ENCODE data around the gene RABGGTA. TPM values are rescaled to one million over a fixed set of nuclear protein-coding genes. Genes with fewer than 3 reads are reported as not detected.

RABGGTA gene
- total RNA-seq, 1 experiment from 2014 or later = 25.6 TPM

DNA sequence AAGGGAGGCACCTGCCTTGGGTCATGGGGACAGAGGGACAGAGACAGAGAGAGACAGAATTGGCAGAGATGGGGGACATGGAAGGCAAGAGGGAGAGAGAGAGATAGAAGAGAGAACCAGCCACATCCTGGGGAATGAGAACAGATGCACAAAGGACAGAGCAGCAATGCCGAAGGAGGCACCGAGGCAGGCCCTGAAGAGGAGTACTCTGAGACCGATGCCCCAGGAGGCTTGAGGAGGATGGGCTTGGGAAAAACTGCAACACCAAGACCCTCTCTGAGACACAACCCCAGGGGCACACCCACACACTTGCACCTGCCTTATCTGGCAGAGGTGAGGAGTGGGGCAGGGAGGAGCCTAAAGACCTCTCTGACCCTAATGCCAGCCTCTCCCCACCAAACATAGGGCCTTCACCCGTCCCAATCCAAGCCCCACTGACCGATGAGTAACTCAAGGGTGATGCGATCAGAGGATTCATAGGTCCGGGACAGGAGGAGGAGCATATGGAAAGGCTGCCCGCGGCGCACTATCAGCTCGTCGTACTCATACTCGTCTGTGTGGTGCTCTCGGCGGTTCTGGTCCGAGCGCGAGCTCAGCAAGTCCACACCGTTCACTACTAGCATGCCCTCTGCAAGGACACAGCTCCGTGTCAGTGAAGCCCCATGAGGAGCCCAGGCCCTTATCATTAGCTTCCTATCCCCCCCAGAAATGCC, 10.0 kb downstream of the RABGGTA start:
- no peak overlapping the region for H4K91ac ChIP-seq (ENCODE audit: insufficient read length, low read depth, low read length)
- H3K36me3 Mint-ChIP-seq (ENCODE audit: insufficient read depth in 1 of 3, low read depth in 3 of 3) = peaks cover 0 to 7% (median 4%) of the 10 kb centered on the region in 3 experiments; a peak in 5 of 7 replicates
- H3K27me3 ChIP-seq (ENCODE audit: insufficient read depth, low read length) = no peaks in the 10 kb centered on the region
- H3K79me1 ChIP-seq (ENCODE audit: insufficient read depth, low read depth, low read length, poor library complexity, severe bottlenecking) = no peaks in the 10 kb centered on the region
- H3K9ac ChIP-seq (ENCODE audit: extremely low read depth, insufficient read length, low read length) = no peak overlapping the region
- DNase-seq = no peak
- no peak overlapping the region for H3K4me2 ChIP-seq (ENCODE audit: insufficient read depth, insufficient read length, low read length)
- no peaks in the 10 kb centered on the region for H3K79me2 ChIP-seq (ENCODE audit: insufficient read depth, low read length)
- no peak overlapping the region for H2BK15ac ChIP-seq (ENCODE audit: low read depth, low read length)
- no peak overlapping the region for H4K8ac ChIP-seq (replicated peaks; ENCODE audit: insufficient read length, low read depth, low read length)
- H2AK5ac ChIP-seq (ENCODE audit: insufficient read length, low read length) = no peak overlapping the region
- H3K27ac Mint-ChIP-seq = peak overlapping the region in 1 of 3 experiments; percentile 41; a peak in 1 of 7 replicates
- H3K23ac ChIP-seq (ENCODE audit: insufficient read length, low read depth, low read length) = no peak overlapping the region
- H3T11ph ChIP-seq (ENCODE audit: low read length) = no peak overlapping the region
- H3K9me3 Mint-ChIP-seq = no peaks in the 10 kb centered on the region
- no peaks in the 10 kb centered on the region; the same call in 1 of the 2 replicates for H3K27me3 Mint-ChIP-seq (ENCODE audit: low read depth)
- H3K4me1 ChIP-seq (ENCODE audit: insufficient read depth, low read length) = no peaks in the 10 kb centered on the region
- H2BK20ac ChIP-seq (ENCODE audit: low read depth, low read length, poor library complexity, severe bottlenecking) = no peak overlapping the region
- no peak overlapping the region for H3K4ac ChIP-seq (ENCODE audit: low read depth, low read length)
- H3K4me3 Mint-ChIP-seq = no peak overlapping the region; a peak in 1 of 5 replicates
- no peak overlapping the region for H3K27ac ChIP-seq (ENCODE audit: insufficient read length, low read depth, low read length)
- no peaks in the 10 kb centered on the region for H4K20me1 ChIP-seq (ENCODE audit: control insufficient read depth, insufficient read depth, insufficient read length)
- no peak overlapping the region for H2BK5ac ChIP-seq (ENCODE audit: insufficient read length, low read length)
- H2BK12ac ChIP-seq (ENCODE audit: insufficient read length, low read depth, low read length) = no peak overlapping the region
- TF ChIP-seq, protein P1, sequence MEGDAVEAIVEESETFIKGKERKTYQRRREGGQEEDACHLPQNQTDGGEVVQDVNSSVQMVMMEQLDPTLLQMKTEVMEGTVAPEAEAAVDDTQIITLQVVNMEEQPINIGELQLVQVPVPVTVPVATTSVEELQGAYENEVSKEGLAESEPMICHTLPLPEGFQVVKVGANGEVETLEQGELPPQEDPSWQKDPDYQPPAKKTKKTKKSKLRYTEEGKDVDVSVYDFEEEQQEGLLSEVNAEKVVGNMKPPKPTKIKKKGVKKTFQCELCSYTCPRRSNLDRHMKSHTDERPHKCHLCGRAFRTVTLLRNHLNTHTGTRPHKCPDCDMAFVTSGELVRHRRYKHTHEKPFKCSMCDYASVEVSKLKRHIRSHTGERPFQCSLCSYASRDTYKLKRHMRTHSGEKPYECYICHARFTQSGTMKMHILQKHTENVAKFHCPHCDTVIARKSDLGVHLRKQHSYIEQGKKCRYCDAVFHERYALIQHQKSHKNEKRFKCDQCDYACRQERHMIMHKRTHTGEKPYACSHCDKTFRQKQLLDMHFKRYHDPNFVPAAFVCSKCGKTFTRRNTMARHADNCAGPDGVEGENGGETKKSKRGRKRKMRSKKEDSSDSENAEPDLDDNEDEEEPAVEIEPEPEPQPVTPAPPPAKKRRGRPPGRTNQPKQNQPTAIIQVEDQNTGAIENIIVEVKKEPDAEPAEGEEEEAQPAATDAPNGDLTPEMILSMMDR (conservative IDR thresholded peaks at IDR 0.05) = no peak
- no peak overlapping the region for H3K18ac ChIP-seq (ENCODE audit: insufficient read length, low read depth, low read length)
- no CpG with 5 or more reads among the region's 20 CpGs for WGBS (ENCODE audit: extremely low coverage, insufficient read length, low lambda C conversion rate)
- no peak overlapping the region; the same call in 1 of the 2 replicates for H3K14ac ChIP-seq (ENCODE audit: insufficient read depth, low read length)
- no peak overlapping the region for H2BK120ac ChIP-seq (ENCODE audit: low read depth, low read length, poor library complexity, severe bottlenecking)
- H2AFZ ChIP-seq (ENCODE audit: low read length) = no peak overlapping the region
- no peaks in the 10 kb centered on the region for H3K9me3 ChIP-seq (ENCODE audit: control insufficient read depth, low read depth, low read length)
- no peaks in the 10 kb centered on the region; a peak in 2 of 4 replicates for H3K4me1 Mint-ChIP-seq
- no peak overlapping the region for H3K56ac ChIP-seq (ENCODE audit: insufficient read length, low read depth, low read length)
- H4K5ac ChIP-seq (ENCODE audit: insufficient read length, low read depth, low read length) = no peak overlapping the region
- no peaks in the 10 kb centered on the region for H3K23me2 ChIP-seq (ENCODE audit: insufficient read length, low read depth, low read length, poor library complexity, severe bottlenecking)

Data from H9 (cell line).